Epidermal melanocyte (primary cell): ENCODE measurements around the gene EFNA3.

Experiments
- DNase-seq: peaks from one replicate; pipeline ENCODE4 v3.0.0; 2011; ENCODE audit warnings: low spot score; ENCODE audit not compliant: insufficient read length

Gene EFNA3

GRCh38 chr1:155083052-155083541 lies 4.5 kb downstream of the EFNA3 start:
- no peak for DNase-seq

- no peak for DNase-seq
These were observed 5.5 kb downstream of the EFNA3 start for GRCh38 chr1:155083865-155084721.

- peak; percentile 99 for DNase-seq
These were observed 6.3 kb downstream of the EFNA3 start for GRCh38 chr1:155084722-155085503.

- DNase-seq: no peak
These were observed 7.0 kb downstream of the EFNA3 start for GRCh38 chr1:155085504-155086127.

- peak; percentile 70 for DNase-seq
These were observed 7.6 kb downstream of the EFNA3 start for GRCh38 chr1:155086128-155086741.

GRCh38 chr1:155086856-155087535 lies 8.4 kb downstream of the EFNA3 start:
- no peak for DNase-seq

GRCh38 chr1:155091071-155092051 lies 12.7 kb downstream of the EFNA3 start:
- DNase-seq: no peak

GRCh38 chr1:155092131-155092530 lies 13.5 kb downstream of the EFNA3 start:
- no peak for DNase-seq

- no peak for DNase-seq
These were observed 14.0 kb downstream of the EFNA3 start for GRCh38 chr1:155092641-155093040.

- no peak for DNase-seq
These were observed 15.4 kb downstream of the EFNA3 start for GRCh38 chr1:155093911-155094621.

GRCh38 chr1:155094622-155094948 lies 15.9 kb downstream of the EFNA3 start:
- no peak for DNase-seq

- no peak for DNase-seq
These were observed 20.7 kb downstream of the EFNA3 start for GRCh38 chr1:155099331-155099730.

GRCh38 chr1:155103325-155103724 lies 24.7 kb downstream of the EFNA3 start:
- DNase-seq: no peak

GRCh38 chr1:155104605-155105534 lies 26.2 kb downstream of the EFNA3 start:
- DNase-seq: no peak

- DNase-seq: no peak
These were observed 27.0 kb downstream of the EFNA3 start for GRCh38 chr1:155105604-155106011.

GRCh38 chr1:155106862-155107261 lies 28.2 kb downstream of the EFNA3 start:
- no peak for DNase-seq

- no peak for DNase-seq
These were observed 28.9 kb downstream of the EFNA3 start for GRCh38 chr1:155107309-155108264.
